Fibroblast of gingiva (primary cell): ENCODE results near the gene CARD14.

Experiments used
- DNase-seq: peaks from one replicate; pipeline ENCODE4 v3.0.0-alpha.2; 2011; ENCODE audit warnings: low read depth

CARD14 gene

GRCh38 chr17:80169784-80170500 is at the start of gene CARD14:
Gene CARD14 (plus strand): TSS chr17:80170030. CDS start chr17:80181439, 11,409 bp downstream.
- no peak for DNase-seq

GRCh38 chr17:80122026-80122575 is 47.7 kb upstream of the CARD14 start:
- no peak for DNase-seq

GRCh38 chr17:80122926-80123505 is 46.8 kb upstream of the CARD14 start:
- no peak for DNase-seq

- DNase-seq = no peak
Observed at GRCh38 chr17:80123791-80124190, 46.0 kb upstream of the CARD14 start.

GRCh38 chr17:80124351-80124981 is 45.4 kb upstream of the CARD14 start:
- DNase-seq = no peak

GRCh38 chr17:80125656-80126448 is 44.0 kb upstream of the CARD14 start:
- DNase-seq = peak; percentile 95

- peak; percentile 78 for DNase-seq
Observed at GRCh38 chr17:80126449-80126715, 43.4 kb upstream of the CARD14 start.

- DNase-seq = peak; percentile 23
Observed at GRCh38 chr17:80129006-80129565, 40.7 kb upstream of the CARD14 start.

- DNase-seq = no peak
Observed at GRCh38 chr17:80130992-80131391, 38.8 kb upstream of the CARD14 start.

GRCh38 chr17:80132906-80133625 is 36.8 kb upstream of the CARD14 start:
- DNase-seq = no peak

GRCh38 chr17:80133626-80133970 is 36.2 kb upstream of the CARD14 start:
- no peak for DNase-seq

GRCh38 chr17:80137131-80137530 is 32.7 kb upstream of the CARD14 start:
- no peak for DNase-seq

GRCh38 chr17:80138856-80139426 is 30.9 kb upstream of the CARD14 start:
- no peak for DNase-seq

- DNase-seq = no peak
Observed at GRCh38 chr17:80141463-80142165, 28.2 kb upstream of the CARD14 start.

- DNase-seq = no peak
Observed at GRCh38 chr17:80142929-80143328, 26.9 kb upstream of the CARD14 start.

GRCh38 chr17:80145076-80146075 is 24.5 kb upstream of the CARD14 start:
- DNase-seq = no peak

- DNase-seq = no peak
Observed at GRCh38 chr17:80146121-80147034, 23.5 kb upstream of the CARD14 start.
